ENCODE data around the gene TTYH2.

DNA sequence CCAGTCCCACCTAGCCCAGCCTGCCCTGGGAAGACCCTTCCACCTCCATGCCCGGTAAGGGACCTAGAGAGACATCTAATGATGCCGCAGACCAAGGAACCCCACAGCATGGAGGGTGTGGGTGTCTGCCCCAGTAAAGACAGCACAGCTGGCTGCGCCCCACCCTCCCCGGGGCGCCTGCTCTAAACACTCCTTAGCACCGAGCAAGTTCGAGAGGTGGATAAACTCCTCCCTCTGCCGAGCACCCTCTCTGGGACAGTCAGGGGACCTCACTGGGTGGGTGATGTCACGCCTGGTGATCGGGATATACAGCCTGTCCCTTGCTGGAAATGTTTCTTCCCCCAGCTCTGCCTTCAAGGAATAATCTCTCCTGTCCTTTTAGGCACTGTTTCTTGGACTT lies 43.9 kb downstream of the TTYH2 start:
- TF ChIP-seq, protein P1, sequence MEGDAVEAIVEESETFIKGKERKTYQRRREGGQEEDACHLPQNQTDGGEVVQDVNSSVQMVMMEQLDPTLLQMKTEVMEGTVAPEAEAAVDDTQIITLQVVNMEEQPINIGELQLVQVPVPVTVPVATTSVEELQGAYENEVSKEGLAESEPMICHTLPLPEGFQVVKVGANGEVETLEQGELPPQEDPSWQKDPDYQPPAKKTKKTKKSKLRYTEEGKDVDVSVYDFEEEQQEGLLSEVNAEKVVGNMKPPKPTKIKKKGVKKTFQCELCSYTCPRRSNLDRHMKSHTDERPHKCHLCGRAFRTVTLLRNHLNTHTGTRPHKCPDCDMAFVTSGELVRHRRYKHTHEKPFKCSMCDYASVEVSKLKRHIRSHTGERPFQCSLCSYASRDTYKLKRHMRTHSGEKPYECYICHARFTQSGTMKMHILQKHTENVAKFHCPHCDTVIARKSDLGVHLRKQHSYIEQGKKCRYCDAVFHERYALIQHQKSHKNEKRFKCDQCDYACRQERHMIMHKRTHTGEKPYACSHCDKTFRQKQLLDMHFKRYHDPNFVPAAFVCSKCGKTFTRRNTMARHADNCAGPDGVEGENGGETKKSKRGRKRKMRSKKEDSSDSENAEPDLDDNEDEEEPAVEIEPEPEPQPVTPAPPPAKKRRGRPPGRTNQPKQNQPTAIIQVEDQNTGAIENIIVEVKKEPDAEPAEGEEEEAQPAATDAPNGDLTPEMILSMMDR (conservative IDR thresholded peaks at IDR 0.05) = no peak
- TF ChIP-seq ZFX (IDR thresholded peaks at IDR 0.05) = no peak

Data from C4-2B (cell line).